DMS114 treated with DMSO at 0.1 percent for 48 hours (cell line): Measurements from ENCODE around the gene SLAMF1.
"Not testable (repeated sequence)": the region's sequence is repeated elsewhere in the genome, so short reads cannot be mapped to it uniquely, and the experiment has no call there.

ENCODE experiments used
- DNase-seq: peaks from one replicate; lab custom pipeline; 2025; ENCODE audit not compliant: unreplicated experiment; lab: John Stamatoyannopoulos, UW

The SLAMF1 gene

GRCh38 chr1:160665330-160666078 lies 18.7 kb upstream of the SLAMF1 start:
- no peak for DNase-seq

- DNase-seq, result no peak
Observed at GRCh38 chr1:160664573-160665051, 17.8 kb upstream of the SLAMF1 start.

GRCh38 chr1:160662910-160663309 lies 16.1 kb upstream of the SLAMF1 start:
- no peak for DNase-seq

GRCh38 chr1:160659566-160659965 lies 12.7 kb upstream of the SLAMF1 start:
- no peak for DNase-seq

- no peak for DNase-seq
Observed at GRCh38 chr1:160658814-160659193, 12.0 kb upstream of the SLAMF1 start.

GRCh38 chr1:160658162-160658813 lies 11.4 kb upstream of the SLAMF1 start:
- no peak for DNase-seq

GRCh38 chr1:160657250-160657781 lies 10.5 kb upstream of the SLAMF1 start:
- no peak for DNase-seq

GRCh38 chr1:160656737-160657136 lies 9.9 kb upstream of the SLAMF1 start:
- no peak for DNase-seq

- no peak for DNase-seq
Observed at GRCh38 chr1:160653620-160654016, 6.8 kb upstream of the SLAMF1 start.

- no peak for DNase-seq
Observed at GRCh38 chr1:160652924-160653619, 6.2 kb upstream of the SLAMF1 start.

- not testable (repeated sequence) for DNase-seq
Observed at GRCh38 chr1:160652065-160652641, 5.3 kb upstream of the SLAMF1 start.

- no peak for DNase-seq
Observed at GRCh38 chr1:160651433-160652064, 4.7 kb upstream of the SLAMF1 start.

- no peak for DNase-seq
Observed at GRCh38 chr1:160647329-160647720, 481 bp upstream of the SLAMF1 start.

- DNase-seq, result no peak
Observed at GRCh38 chr1:160646180-160646579, 664 bp downstream of the SLAMF1 start.

- no peak for DNase-seq
Observed at GRCh38 chr1:160645386-160646130, 1.3 kb downstream of the SLAMF1 start.

GRCh38 chr1:160644399-160644798 lies 2.4 kb downstream of the SLAMF1 start:
- no peak for DNase-seq

GRCh38 chr1:160643138-160643537 lies 3.7 kb downstream of the SLAMF1 start:
- DNase-seq, result no peak

- DNase-seq, result no peak
Observed at GRCh38 chr1:160642281-160642644, 4.6 kb downstream of the SLAMF1 start.

- DNase-seq, result no peak
Observed at GRCh38 chr1:160641323-160642280, 5.2 kb downstream of the SLAMF1 start.
